HG02970 (cell line): ENCODE data around the gene ZIC2.
"Not testable (repeated sequence)": the region's sequence is repeated elsewhere in the genome, so short reads cannot be mapped to it uniquely, and the experiment has no call there.

Experiments used
- ATAC-seq: cut with Tn5 transposase; IDR thresholded peaks from one replicate; pipeline ENCODE4 v1.9.1; 2021; ENCODE audit warnings: mild to moderate bottlenecking, moderate library complexity, moderate number of reproducible peaks; ENCODE audit not compliant: unreplicated experiment, low FRiP score

Gene ZIC2

DNA sequence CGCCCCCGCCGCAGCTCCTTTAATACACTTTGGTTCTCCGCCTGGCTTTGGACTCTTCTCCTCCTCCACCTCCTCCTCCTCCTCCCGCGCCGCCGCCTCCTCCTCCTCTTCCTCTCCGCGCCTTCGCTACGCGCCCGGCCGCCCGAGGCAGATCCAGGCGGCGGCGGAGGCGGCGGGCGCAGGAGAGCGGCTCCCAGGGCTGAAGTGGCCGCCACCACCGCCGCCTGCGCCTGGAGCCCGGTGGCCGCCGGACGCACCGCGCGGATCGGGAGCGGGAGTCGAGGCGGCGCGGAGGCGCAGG is at the start of gene ZIC2:
ZIC2 (plus strand) TSS at position 50 of the 301 bp plus-strand sequence. CDS start 281 bp downstream, outside the sequence.
- no peak for ATAC-seq

DNA sequence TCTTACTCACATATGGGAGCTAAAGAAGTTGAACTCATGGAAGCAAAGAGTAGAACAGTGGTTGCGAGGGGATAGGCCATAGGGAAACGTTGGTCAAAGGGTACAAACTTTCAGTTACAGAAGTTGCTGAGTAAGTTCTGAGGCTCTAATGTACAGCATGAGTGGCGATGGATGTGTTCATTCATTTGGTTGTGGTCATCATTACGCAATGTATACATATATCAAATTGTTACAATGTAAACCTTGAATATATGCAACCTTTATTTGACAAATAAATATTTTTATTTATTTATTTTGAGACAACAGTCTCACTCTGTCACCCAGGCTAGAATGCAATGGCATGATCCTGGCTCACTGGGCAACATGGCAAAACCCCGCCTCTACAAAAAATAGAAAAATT is 48.7 kb upstream of the ZIC2 start:
- ATAC-seq: no peak

DNA sequence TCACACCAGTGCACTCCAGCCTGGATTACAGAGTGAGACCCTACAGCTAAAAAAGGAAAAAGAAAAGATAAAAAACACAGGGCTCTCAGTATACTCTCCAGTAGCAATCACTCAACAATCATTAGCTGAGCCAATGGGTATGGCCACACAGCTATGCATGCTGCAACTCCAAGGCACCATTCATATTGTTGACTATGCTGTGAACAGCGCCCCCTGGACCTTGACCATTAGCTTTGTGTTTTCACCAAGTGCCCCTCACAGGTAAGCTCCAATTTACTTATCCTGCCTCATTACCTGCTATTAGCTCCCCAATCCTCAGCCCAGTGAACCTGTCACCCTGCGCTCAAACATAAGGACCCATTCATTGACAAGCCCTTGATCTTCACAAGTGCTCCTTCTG is 45.8 kb upstream of the ZIC2 start:
- ATAC-seq: no peak

DNA sequence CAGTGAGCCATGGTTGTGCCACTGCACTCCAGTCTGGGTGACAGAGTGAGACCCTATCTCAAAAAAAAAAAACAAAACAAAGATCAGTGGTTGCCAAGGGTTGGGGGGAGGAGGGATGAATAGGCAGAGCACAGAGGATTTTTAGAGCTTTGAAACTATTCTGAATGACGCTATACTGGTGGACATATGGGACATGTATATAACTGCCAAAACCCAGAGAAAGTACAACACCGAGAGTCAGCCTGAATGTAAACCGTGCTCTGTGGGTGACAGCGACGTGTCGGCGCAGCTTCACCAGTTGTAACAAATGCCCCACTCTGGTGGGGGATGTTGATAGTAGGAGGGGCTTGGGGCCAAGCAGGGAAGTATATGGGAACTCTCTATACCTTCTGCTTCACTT is 42.9 kb upstream of the ZIC2 start:
- no peak for ATAC-seq

DNA sequence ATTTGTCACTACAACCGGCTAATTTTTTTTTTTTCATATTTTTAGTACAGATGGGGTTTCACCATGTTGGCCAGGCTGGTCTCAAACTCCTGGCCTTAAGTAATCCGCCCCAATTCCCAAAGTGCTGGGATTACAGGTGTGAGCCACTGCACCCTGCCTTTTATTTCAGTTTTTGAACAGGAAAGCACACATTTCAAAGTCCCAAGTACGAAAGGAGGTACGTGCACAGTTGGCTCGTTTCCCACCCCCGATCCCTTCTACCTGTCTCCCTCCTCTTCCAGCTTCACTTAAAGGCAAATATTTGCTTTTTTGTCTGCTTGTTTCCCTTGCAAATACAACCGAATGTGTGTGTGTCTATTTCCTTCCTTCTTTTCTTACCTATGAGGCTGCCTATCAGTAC is 40.5 kb upstream of the ZIC2 start:
- no peak for ATAC-seq

DNA sequence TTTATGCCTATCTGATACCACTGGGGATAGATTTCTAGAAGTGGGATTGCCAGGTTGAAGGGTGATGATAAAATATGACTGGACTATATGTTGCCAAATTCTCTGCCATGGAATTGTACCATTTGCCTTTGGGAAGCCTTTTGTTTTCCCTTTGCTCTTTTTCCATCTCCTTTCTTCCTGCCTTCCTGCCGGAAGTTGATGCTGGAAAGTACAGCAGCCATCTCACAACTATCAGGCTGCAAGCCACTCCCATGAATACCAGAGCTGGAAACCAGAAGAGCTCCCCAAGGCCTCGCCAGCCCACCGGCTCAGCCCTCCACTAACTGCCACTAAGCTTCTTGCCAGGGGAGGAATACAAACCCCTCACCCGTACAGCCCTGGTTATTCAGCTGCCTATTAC is 39.7 kb upstream of the ZIC2 start:
- no peak for ATAC-seq

DNA sequence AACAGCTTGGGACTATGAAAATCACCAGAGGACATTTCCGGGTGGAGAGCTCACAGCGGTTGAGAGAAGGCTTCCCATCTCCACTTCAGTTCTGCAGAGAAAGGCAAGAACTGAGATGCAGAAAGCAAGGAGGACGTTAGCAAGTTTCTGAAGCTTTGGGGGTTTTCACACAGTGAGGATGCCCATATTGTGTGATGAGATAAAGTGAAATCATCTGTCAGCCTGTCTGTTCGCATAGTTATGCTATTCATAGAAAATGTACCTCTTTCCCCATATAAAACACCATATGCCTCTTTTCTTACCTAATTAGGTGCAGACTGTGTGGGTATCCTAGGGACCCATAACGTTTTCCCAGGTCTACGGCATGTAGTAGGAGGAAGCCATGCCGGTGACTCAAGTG is 37.5 kb upstream of the ZIC2 start:
- ATAC-seq: no peak

DNA sequence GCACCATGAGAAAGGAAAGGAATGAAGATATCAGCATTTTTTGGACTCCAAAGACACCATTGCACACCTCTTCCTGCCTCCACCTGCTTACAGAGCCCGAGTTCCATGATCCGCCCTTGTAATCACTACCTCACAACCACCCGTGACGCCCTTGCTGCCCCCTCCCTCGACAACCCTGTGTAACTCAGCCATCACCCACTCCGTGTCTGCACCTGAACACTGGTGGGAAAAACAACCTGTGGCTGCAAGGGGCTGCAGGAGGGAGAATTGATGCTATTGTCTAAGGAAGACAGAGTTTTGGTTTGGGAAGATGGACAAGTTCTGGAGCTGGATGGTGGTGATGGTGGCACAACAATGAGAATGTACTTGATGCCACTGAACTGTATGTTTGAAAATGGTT is 37.0 kb upstream of the ZIC2 start:
- ATAC-seq: no peak

DNA sequence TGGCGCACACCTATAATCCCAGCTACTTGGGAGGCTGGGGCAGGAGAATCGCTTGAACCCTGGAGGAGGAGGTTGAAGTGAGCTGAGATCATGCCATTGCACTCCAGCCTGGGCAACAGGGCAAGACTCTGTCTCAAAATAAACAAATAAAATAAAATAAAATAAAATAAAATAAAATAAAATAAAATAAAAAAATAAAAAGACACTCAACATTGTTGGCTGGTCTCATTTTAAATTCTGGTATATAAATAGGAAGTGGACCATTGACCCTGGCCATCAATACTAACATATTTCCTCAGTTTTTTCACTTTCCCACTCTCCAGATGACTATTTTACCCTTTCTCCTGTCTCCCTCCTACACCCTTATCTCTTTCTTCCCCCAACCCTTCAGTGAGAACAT is 36.1 kb upstream of the ZIC2 start:
- not testable (repeated sequence) for ATAC-seq

DNA sequence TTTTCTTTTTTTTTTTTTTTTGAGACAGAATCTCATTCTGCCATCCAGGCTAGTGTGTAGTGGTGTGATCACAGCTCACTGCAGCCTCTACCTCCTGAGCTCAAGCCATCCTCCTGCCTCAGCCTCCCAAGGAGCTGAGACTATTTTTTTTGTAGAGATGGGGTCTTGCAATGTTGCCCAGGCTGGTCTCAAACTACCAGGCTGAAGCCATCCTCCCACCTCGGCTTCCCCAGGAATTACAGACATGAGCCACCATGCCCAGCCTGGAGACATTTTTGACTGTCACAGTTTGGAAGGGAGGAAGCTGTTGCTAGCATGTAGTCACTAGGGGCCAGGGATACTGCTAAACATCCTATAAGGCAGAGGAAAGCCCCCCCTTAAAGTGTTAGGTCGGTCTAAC is 33.9 kb upstream of the ZIC2 start:
- ATAC-seq: no peak

DNA sequence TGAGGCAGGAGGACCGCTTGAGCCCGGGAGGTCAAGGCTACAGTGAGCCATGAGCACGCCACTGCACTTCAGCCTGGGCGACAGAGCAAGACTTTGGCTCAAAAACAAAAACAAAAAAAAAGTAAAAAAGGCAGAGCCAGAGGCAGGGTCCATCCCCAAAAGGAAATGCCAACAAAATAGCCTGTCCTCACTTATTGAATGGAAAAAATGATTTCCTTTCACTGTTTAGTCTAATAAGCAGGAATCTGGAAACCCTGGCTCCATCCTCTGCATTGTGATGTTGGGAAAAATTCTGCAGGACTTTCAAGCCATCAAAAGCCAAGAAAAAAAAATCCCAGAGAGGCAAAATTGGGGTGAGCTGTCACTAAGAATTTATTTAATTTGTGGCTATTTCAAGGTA is 33.2 kb upstream of the ZIC2 start:
- ATAC-seq: no peak

DNA sequence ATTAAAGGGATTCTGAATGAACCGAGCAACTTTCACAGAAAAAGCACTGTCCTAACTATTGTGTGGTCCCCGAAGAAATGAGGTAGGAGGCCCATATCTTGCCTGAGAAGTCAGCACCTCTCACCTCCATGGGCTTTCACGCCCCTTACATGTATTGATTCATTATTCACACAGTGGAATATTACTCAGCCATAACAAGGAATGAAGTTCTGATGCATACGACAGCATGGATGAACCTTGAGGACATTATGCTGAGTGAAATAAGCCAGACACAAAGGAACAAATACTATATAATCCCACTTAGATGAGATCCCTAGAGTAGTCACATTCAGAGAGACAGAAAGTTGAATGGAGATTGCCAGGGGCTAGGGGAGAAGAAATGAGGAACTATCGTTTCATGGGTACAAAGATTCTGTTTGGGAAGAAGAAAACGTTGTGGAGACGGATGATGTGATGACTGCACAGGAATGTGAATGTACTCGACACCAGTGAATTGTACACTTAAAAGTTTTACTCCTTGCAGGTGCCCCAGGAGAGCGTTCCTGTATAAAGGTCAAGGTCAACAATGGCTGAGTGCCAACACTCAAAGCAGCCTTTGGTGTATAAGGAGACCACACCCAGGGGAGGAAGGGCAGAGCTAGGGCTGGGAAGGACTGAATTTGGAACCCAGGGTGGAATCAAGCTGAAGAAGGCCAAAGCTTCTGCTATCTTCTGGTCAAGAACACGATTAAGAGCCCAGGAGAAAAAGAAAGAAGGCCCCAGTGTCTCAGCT is 32.5 kb upstream of the ZIC2 start:
- no peak for ATAC-seq

DNA sequence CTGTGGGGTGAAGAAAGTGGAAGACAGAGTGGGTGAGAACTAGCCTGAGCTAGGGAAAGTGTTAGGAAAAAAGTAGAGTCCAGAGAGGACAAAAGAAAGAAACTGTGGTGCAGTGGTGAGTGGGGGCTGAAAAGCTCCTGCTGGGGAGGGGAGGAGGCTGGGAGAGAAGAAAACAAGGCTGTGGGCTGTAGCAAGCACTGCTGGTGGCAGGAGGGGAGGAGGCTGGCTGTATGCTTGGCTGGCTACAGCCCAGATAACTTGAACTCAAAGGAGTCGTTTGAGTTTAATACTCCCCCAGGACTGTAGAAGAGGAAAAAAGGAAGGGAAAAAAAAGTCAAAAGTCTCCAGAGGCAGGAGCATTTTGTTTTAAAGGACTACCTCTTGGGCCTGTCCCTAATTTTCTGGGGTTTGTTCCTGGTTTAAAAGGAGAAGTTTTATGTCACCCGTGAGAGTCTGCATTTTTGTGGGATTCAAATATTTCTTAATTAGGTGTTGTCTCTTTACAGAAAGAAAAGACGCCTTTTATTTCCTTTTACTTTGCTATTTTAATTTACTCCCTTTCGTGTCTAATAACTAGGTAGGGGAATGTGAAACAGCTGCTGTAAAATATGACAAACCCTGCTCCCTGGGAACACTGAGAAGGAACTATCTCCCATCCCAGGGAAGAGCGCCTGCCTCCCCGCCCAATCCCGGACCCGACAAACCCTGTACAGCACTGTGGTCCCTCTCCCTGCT is 31.7 kb upstream of the ZIC2 start:
- no peak for ATAC-seq

DNA sequence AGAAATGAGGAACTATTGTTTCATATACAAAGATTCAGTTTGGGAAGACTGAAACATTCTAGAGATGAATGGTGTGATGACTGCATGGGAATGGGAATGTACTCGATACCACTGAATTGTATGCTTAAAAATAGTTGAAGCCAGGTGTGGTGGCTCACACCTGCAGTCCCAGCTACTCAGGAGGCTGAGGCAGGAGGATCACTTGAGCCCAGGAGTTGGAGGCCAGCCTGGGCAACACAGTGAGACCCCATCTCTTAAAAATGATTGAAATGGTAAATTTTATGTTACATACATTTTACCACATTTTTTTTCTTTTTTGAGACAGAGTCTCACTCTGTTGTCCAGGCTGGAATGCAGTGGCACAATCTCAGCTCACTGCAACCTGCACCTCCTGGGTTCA is 29.9 kb upstream of the ZIC2 start:
- ATAC-seq: not testable (repeated sequence)

DNA sequence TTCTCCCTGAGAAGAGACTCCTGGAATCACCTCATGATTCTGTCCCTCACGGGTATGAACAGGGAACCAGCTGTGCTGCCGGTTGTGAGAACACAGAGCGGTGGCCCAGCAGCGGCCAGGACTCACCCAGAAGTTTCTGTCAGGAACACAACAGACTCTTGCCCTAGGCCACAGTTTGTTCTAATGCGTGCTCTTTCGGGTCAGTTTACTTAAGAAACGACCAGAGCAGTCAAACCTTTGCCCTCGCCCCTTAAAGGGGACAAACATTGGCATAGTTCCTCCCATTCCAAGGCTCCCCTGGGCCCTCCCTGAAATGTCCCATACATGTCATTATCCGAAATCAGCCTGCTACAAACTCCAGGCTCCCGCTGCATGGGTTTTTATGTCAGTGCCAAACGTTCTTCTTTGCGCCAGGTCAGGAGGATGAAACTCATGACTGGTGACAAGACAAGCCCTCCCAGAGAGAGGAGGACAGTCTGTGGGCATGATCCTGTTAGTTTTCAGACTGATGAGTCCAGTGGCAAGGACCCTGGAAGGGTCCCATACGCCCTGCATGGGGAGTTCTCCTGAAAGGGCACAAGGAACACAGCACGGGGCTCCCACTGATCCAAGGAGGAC is 28.3 kb upstream of the ZIC2 start:
- ATAC-seq: no peak

DNA sequence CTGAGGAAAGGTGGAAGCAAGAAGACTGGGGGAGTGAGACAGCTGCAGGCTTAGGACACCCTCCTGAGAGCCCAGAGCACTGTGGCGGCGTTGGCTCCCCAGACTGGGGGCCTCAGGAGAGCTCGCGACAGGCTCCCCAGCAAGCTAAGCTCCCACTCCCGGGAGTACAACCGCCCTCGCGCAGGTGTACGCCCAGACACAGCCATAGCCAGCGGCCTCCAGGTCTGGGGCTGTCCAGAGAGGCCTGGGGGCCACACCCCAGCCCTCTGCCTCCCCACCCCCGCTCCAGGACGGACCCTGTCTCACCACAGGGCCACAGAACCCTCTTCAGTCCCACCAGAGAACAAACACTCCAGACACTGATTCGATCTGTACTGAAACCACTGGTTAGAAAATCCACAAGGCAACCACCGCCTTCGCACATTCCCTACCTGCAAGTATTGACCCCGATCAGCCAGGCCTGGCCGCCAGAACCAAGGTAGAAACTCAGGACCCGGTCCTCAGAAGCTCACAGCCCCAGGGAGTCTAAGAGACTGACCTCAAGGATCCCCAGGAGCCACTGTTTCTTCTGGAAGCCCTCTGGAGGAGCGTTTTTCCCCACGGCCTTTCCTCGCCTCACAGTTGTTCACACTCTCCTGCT is 26.4 kb upstream of the ZIC2 start:
- no peak for ATAC-seq

DNA sequence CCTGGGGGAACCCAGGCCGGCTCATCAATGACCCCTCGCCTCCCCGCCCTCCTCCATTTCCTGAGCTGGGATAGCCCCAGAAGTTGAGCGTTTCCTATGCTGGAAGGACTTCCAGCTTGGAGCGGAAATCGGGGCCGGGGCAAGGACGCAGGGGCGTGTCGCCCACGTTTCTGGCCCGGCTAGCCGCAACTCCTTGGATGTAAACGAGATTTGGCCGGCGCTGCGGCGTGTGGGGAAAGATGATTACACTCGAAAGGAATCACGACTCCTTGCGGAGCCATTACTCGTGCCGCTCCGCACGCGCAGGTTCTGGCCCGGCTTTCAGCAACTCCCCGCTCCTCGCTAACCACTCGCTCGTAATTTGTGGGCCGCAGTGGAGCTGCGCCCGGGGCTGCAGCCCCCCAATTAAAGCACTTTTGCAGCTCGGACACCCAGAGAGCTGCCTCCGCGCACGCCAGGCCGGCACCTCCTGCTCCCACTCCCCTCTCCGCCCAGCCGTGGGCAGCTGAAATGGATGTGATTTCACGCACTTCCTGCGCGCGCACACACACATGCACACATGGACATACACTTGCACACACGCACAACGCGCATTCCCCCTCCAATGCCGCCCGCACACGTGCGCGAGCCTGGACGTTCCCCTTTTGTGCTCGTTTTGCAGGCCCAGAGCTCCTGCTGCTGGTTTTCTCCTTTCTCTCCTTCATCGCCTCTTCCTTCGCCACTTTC is 25.7 kb upstream of the ZIC2 start:
- ATAC-seq: no peak

DNA sequence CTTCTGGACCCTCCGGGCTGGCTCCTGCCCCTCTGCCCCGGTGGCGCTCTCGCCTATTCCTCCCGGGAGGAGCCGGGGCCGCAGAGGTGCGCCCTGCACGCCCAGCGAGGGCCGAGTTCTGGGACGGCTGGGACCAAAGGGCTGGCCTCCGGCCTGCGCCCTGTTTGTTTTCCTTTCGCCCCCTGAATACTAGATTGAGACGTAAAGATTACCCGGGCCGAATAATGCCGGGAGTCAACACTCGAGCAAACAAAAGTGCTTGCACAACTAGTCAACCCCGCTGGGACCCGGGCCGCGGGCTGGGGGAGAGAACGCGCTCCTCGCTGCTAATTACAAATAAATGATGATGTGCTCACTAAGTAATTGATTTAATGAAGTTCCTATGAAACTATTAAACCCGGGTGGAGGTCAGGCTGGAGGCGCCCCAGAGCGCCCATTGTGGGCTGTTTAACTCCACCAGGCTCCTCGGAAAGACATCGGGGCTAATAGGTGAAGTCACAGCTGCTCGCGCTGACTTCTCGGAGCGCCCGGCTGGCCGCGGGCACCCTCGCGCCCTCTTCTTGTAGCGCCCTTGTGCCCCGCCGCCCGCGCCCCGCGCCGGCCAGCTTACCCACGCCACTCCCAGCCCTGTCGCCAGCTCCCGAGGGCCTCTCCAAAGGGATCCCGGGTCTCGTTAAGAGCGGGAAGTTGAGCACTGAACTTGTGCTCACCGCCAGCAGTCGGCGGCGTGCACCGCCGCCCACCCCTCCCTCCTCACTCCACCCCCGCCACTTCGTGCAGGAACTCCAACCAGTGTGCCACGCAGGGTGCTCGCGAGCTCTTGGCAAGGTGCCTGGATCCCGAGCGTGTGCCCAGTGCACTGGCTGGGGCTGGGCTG is 24.9 kb upstream of the ZIC2 start:
- no peak for ATAC-seq

DNA sequence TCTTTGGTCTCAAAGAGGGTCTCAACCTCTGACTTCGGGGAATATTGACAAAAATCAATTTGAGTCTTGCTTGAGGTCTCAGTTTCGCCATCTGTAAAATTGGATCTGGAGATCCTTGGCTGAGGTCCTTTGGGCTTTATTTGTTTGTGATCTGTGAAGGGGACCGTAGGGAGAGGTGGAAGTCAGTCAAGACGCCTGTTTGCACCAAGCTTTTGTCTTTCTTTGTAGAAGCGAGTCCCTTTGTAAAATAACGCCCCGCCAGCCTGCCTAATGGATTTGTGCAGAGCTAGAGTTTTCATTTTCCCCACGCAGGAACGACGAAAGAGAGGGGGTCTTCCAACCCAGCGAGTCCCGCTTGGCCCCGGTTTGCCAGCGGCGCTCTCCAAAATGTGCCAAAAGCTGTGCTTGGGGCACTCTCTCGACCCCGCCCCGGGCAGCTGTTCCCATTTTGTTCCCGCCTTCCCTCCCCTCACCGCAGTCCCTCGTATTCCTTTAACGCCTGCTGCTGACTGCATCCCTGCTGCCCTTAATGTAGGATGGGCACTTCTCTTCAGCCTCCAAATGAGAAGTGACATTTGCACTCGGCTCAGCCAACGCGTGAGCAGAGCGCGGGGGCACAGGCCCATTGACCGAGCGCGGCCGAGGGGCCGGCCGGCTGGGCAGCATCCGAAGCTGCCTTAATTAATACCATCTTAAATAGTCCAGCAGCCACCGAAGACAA is 23.0 kb upstream of the ZIC2 start:
- no peak for ATAC-seq
